AG09319 (cell line): ENCODE measurements around the gene GGPS1.

Experiments
- DNase-seq: peaks from one replicate; pipeline ENCODE4 v3.0.0-alpha.2; 2010; ENCODE audit warnings: low read depth; ENCODE audit errors: extremely low read depth
- CTCF ChIP-seq: IDR thresholded peaks from 2 replicates; pipeline ENCODE4 v1.5.1; 2011; ENCODE audit warnings: low read depth, mild to moderate bottlenecking, inconsistent platforms, low read length, moderate library complexity

The GGPS1 gene

DNA sequence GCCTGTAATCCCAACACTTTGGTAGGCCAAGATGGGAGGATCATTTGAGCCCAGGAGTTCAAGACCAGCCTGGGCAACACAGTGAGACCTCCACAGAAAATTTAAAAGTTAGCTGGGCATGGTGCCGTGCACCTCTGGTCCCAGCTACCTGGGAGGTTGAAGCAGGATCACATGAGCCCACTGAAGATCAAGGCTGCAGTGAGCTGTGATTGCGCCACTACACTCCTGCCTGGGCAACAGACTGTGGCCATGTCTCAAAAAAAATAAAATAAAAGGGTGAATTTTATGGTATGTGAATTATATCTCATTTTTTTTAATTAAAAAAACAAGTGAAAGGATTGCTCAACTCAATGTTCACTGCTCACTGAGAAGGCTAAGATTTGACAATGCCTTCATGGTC, 9.1 kb upstream of the GGPS1 start:
- no peak for DNase-seq
- TF ChIP-seq CTCF = no peak

DNA sequence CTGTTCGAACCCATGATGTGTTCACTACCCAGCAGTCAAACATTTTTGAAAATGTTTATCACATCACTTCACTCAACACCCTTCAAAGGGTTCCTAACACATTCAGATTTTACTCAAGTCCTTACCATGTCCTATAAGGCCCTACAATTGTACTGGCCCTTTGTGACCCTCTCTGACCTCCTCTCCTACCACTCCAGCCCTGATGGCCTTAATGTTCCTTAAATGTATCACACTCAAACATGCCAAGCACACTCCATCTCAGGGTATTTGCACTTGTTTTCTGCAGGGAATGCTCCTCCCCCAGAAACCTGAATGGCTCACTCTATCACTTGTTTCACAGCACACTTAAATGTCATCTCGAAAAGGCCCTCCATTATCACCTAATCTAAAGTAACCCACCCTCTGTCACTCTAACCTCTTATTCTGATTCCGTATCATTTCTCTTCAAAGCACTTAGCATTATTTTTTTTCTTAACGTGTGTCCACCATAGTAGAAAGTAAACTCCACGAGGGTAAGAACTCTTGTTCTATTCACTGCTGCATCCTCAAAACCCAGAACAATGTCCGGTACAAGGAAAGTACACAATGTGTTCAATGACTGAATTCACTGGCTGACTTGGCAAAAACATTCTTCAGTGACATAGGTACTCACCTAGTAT, 7.7 kb upstream of the GGPS1 start:
- no peak for TF ChIP-seq CTCF
- DNase-seq = no peak

DNA sequence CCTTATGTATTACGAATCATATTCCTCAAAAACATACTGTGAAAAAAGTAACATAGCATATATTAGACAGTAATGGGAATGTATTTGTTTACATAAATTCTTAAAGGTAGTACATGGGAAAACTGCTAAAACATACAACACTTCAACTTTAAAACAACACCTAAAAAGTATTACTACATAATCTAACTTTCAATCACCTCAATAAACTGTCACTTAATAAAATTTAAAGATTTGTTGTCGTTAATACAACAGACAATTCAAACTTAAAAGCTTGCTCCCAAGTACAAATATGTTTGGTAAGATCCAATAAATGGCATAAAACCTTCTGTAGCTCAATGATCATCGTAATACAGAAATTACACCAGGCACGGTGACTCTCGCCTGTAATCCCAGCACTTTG, 4.1 kb upstream of the GGPS1 start:
- DNase-seq = no peak
- no peak for TF ChIP-seq CTCF

DNA sequence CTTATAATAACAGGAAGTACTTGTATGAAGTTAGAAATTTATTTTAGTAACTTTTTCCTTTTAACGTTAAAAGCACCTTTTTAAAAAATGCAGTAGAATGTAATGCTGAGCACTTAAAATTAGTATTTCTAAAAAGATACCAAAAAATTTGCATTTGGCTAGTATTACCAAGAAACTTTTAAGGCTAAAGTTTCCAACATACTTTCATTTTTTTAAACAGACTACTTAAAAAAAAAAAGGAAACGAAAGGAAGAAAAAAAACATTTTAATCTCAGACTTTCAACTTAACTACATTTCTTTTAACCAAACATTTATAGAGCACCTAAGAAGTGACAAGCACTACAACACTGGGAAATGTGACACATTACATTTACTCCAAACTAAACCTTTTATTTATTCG, 3.2 kb upstream of the GGPS1 start:
- DNase-seq = no peak
- TF ChIP-seq CTCF = no peak

DNA sequence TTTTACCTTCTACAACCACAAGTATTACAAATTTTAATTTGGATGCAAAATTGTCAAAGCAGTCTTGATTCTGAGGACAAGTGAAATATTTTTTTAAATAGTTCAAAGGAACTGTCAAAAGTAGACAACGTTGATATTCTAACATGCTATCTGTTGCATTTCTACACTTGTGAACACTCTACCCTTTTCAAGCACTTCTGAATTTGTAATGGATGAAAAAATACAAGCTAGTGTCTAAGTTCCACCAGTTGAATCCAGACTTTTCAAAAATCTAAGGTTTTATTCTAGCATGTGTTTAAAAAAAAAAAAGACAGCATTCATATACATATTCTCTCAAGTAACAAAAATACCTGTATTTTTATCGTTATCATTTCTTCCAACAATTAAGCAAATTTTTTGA, 2.5 kb upstream of the GGPS1 start:
- no peak for TF ChIP-seq CTCF
- DNase-seq = no peak

GRCh38 chr1:235326719-235327558, 1.4 kb upstream of the GGPS1 start:
- no peak for DNase-seq
- no peak for TF ChIP-seq CTCF

- no peak for TF ChIP-seq CTCF
- no peak for DNase-seq
Measured at GRCh38 chr1:235327559-235328270, 655 bp upstream of the GGPS1 start, which contains the start of gene ARID4B. TSS of gene ARID4B (minus strand) at chr1:235328179. CDS start at chr1:235326919, 1,260 bp downstream.
